Adrenal gland (tissue), 5 donors: Measurements from ENCODE around the gene AK5.

ENCODE experiments used
- POLR2A ChIP-seq, 2 donors: fragments of 450-650 bp; IDR thresholded peaks; one replicate each; pipeline ENCODE4 v1.6.1; 2017; ENCODE audit warnings: antibody characterized with exemption in 2 of 2, mild to moderate bottlenecking in 2 of 2, moderate library complexity in 1 of 2
- TF ChIP-seq, protein P1 (sequence below), 6 experiments: fragments of 450-650 bp in 4 of 6; fragments of 200-600 bp in 2 of 6; sonication (generic) in 1 of 6; IDR thresholded peaks; 1 replicate in 5 of 6; 2 replicates in 1 of 6; pipeline versions ENCODE4 v1.5.1 to v1.8.0; 2016 to 2021; ENCODE audit warnings: antibody characterized with exemption in 6 of 6, mild to moderate bottlenecking in 2 of 6, moderate library complexity in 1 of 6
- donor health status: DM: no; HTN: no; CAD: no.

DNA sequence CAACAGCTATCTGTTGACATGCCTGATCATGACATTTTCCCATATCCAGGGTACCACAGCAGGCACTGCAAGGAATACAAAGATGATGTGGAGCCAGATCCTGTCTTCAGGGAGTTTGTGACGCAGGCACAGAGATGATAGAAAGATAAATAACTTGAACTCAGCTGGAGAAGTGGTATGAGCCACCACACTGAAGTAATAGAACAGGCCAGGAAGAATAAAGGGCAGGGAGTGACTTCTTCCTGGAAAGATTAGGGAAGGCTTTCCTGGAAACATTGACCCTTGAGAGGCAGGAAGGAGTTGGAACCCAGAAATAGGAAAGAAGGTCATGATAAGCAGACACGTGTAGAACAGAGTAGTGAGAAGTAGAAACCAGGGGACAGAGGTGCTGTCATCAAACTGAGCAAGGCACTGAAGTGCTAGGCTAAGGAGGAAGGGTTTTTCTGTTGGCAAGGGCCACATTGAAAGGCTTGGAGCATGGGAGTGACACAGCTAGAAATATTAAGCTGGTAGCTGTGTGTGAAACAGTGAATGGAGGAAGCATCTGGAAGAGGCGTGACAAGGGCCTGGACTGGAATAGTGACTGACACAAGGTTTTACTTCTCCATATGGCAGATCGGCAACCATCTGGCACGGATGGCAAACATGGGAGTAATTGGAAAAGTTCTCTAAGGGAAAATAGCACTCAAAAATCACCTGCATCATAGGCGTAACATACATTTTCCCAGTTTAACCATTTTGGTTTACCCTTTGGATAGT is 68.4 kb downstream of the AK5 start:
- TF ChIP-seq, protein P1, sequence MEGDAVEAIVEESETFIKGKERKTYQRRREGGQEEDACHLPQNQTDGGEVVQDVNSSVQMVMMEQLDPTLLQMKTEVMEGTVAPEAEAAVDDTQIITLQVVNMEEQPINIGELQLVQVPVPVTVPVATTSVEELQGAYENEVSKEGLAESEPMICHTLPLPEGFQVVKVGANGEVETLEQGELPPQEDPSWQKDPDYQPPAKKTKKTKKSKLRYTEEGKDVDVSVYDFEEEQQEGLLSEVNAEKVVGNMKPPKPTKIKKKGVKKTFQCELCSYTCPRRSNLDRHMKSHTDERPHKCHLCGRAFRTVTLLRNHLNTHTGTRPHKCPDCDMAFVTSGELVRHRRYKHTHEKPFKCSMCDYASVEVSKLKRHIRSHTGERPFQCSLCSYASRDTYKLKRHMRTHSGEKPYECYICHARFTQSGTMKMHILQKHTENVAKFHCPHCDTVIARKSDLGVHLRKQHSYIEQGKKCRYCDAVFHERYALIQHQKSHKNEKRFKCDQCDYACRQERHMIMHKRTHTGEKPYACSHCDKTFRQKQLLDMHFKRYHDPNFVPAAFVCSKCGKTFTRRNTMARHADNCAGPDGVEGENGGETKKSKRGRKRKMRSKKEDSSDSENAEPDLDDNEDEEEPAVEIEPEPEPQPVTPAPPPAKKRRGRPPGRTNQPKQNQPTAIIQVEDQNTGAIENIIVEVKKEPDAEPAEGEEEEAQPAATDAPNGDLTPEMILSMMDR (IDR thresholded peaks at IDR 0.05): no peak
- no peak for TF ChIP-seq POLR2A (IDR thresholded peaks at IDR 0.05)
